A673 (cell line): ENCODE data around the gene ANKRD55.

Experiments
- EZH2 ChIP-seq: fragments of 200-600 bp; sonication (generic); IDR thresholded peaks from 2 replicates; pipeline ENCODE4 v1.6.1; 2017; ENCODE audit warnings: borderline replicate concordance, low read depth, mild to moderate bottlenecking, mixed read lengths, antibody characterized with exemption, low read length; ENCODE audit not compliant: poor library complexity, severe bottlenecking
- TF ChIP-seq, protein P1 (sequence below): fragments of 300-800, 200-600 bp; sonication (generic); conservative IDR thresholded peaks from 2 replicates; pipeline ENCODE4 v1.5.1; 2017; ENCODE audit warnings: low read depth, mild to moderate bottlenecking, antibody characterized with exemption, low read length, moderate library complexity, mixed read lengths

DNA sequence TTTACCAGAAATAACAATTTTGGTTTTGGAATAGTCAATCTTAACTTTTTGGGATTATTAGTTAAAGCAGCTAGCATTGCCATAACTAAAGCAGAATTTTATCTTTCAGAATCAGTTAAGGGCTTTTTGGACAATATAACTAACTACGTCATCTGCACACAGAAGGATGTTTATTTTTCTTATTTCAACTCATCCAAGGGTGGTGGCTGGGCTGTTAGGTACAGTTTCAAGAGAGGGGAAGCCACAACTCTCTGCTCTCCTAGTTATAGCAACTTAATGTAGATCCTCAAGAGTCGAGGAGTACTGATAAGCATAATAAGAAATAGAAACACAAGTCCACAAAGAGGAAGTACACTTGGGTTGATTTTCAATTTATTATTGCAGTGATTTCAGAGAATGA is 65.6 kb downstream of the ANKRD55 start:
- TF ChIP-seq, protein P1, sequence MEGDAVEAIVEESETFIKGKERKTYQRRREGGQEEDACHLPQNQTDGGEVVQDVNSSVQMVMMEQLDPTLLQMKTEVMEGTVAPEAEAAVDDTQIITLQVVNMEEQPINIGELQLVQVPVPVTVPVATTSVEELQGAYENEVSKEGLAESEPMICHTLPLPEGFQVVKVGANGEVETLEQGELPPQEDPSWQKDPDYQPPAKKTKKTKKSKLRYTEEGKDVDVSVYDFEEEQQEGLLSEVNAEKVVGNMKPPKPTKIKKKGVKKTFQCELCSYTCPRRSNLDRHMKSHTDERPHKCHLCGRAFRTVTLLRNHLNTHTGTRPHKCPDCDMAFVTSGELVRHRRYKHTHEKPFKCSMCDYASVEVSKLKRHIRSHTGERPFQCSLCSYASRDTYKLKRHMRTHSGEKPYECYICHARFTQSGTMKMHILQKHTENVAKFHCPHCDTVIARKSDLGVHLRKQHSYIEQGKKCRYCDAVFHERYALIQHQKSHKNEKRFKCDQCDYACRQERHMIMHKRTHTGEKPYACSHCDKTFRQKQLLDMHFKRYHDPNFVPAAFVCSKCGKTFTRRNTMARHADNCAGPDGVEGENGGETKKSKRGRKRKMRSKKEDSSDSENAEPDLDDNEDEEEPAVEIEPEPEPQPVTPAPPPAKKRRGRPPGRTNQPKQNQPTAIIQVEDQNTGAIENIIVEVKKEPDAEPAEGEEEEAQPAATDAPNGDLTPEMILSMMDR: no peak
- no peak for TF ChIP-seq EZH2
